HCT116 (cell line): ENCODE results near the gene SRRT. TPM values are rescaled to one million over a fixed set of nuclear protein-coding genes. Genes with fewer than 3 reads are reported as not detected.

Experiments used
- ATAC-seq: fragments of 200-7000 bp; cut with Tn5 transposase; 2 replicates; pipeline ENCODE4 v1.9.1; 2020; ENCODE audit warnings: mild to moderate bottlenecking, moderate library complexity
- BruUV-seq: library from RNA; stranded (reverse); fragments of 400-500 nt; replicated peaks from 2 replicates; lab custom pipeline; 2021; lab: Mats Ljungman, UMichigan
- CTCF ChIA-PET: fragments of 300-600 bp; sonication (Branson Sonifier 250); formaldehyde crosslinking; loops from one replicate; lab custom pipeline; 2021; ENCODE audit warnings: antibody characterized with exemption; lab: Charles Lee
- POLR2A ChIA-PET: fragments of 300-600, 350-600 bp; sonication (Branson Sonifier 250); formaldehyde crosslinking; loops from one replicate; lab custom pipeline; 2021; ENCODE audit warnings: antibody characterized with exemption; lab: Charles Lee
- RAD21 ChIA-PET, 2 experiments: fragments of 300-600 bp; sonication (Branson Sonifier 250); formaldehyde crosslinking; loops; one replicate each; lab custom pipeline; 2023; ENCODE audit warnings: low total read pairs in 2 of 2; ENCODE audit not compliant: uncharacterized antibody in 2 of 2, unreplicated experiment in 2 of 2, low non-redundant PET in 1 of 2; lab: Charles Lee
- DNase-seq: peaks from one replicate; pipeline ENCODE4 v3.0.0-alpha.2; 2010; ENCODE audit warnings: low read depth, low spot score
- H2AFZ ChIP-seq: fragments of 200-600 bp; shearing (Covaris generic), sonication (generic); 2 replicates; pipeline ENCODE4 v1.6.1; 2017; ENCODE audit warnings: low read depth, mixed run types, mixed read lengths, antibody characterized with exemption, low read length; ENCODE audit not compliant: poor library complexity, severe bottlenecking
- H3K27ac ChIP-seq: 2 replicates; pipeline ENCODE4 v1.5.1; 2012; ENCODE audit warnings: low read depth, low read length
- H3K27me3 ChIP-seq: fragments of 200-600 bp; sonication (generic); 2 replicates; pipeline ENCODE4 v1.6.1; 2016; ENCODE audit warnings: mixed run types, low read length, mixed read lengths; ENCODE audit not compliant: insufficient read depth
- H3K36me3 ChIP-seq, 2 experiments: fragments of 200-500 bp in 1 of 2; fragments of 200-600 bp in 1 of 2; sonication (Bioruptor generic) in 1 of 2; sonication (generic) in 1 of 2; 2 replicates each; pipeline versions ENCODE4 v1.5.1 to v1.6.1; 2014 to 2016; ENCODE audit warnings: low read length in 2 of 2, inconsistent platforms in 1 of 2, mixed read lengths in 1 of 2, mixed run types in 1 of 2; ENCODE audit not compliant: insufficient read depth in 2 of 2, control insufficient read depth in 1 of 2
- H3K4me1 ChIP-seq, 2 experiments: fragments of 200-600 bp in 1 of 2; sonication (generic) in 1 of 2; 2 replicates each; pipeline versions ENCODE4 v1.5.1 to v1.6.1; 2012 to 2017; ENCODE audit warnings: low read length in 2 of 2, inconsistent platforms in 1 of 2, mild to moderate bottlenecking in 1 of 2, mixed read lengths in 1 of 2, mixed run types in 1 of 2, moderate library complexity in 1 of 2; ENCODE audit not compliant: insufficient read depth in 2 of 2, control insufficient read depth in 1 of 2
- H3K4me2 ChIP-seq: fragments of 200-600 bp; sonication (generic); 2 replicates; pipeline ENCODE4 v1.6.1; 2017; ENCODE audit warnings: mixed run types, low read length, mixed read lengths
- H3K4me3 ChIP-seq, 2 experiments: fragments of 200-600 bp in 1 of 2; sonication (generic) in 1 of 2; replicated peaks in 1 of 2; 2 replicates each; pipeline ENCODE4 v1.5.1; 2011 to 2016; ENCODE audit warnings: low read length in 2 of 2, control low read depth in 1 of 2, low read depth in 1 of 2, mild to moderate bottlenecking in 1 of 2, mixed read lengths in 1 of 2, mixed run types in 1 of 2
- H3K79me2 ChIP-seq: fragments of 200-600 bp; sonication (generic); 2 replicates; pipeline ENCODE4 v1.6.1; 2017; ENCODE audit warnings: mild to moderate bottlenecking, mixed run types, low read length, moderate library complexity, mixed read lengths; ENCODE audit not compliant: insufficient read depth
- H3K9ac ChIP-seq: fragments of 200-600 bp; sonication (generic); 2 replicates; pipeline ENCODE4 v1.6.1; 2016; ENCODE audit warnings: low read length, mixed read lengths
- H3K9me2 ChIP-seq: fragments of 200-600 bp; sonication (generic), shearing (Covaris generic); 2 replicates; pipeline ENCODE4 v1.6.1; 2017; ENCODE audit warnings: mixed run types, mild to moderate bottlenecking, moderate library complexity; ENCODE audit not compliant: insufficient read depth
- H3K9me3 ChIP-seq, 2 experiments: fragments of 200-500 bp in 1 of 2; fragments of 200-600 bp in 1 of 2; sonication (Bioruptor generic) in 1 of 2; sonication (generic) in 1 of 2; 2 replicates each; pipeline ENCODE4 v1.6.1; 2014 to 2017; ENCODE audit warnings: low read length in 2 of 2, mixed read lengths in 2 of 2, inconsistent platforms in 1 of 2, low read depth in 1 of 2, mild to moderate bottlenecking in 1 of 2, mixed run types in 1 of 2, moderate library complexity in 1 of 2; ENCODE audit not compliant: control insufficient read depth in 1 of 2, insufficient read depth in 1 of 2
- H4K20me1 ChIP-seq: fragments of 200-600 bp; sonication (generic), shearing (Covaris generic); 2 replicates; pipeline ENCODE4 v1.6.1; 2017; ENCODE audit warnings: mixed run types, mild to moderate bottlenecking, moderate library complexity; ENCODE audit not compliant: insufficient read depth
- CEBPB ChIP-seq: IDR thresholded peaks from 2 replicates; pipeline ENCODE4 v1.6.1; 2012; ENCODE audit warnings: low read depth
- EZH2phosphoT487 ChIP-seq: fragments of 200-600 bp; IDR thresholded peaks from 2 replicates; pipeline ENCODE4 v1.6.1; 2018; ENCODE audit warnings: antibody characterized with exemption, borderline replicate concordance
- FOSL1 ChIP-seq: IDR thresholded peaks from 2 replicates; pipeline ENCODE4 v1.6.1; 2012; ENCODE audit warnings: low read depth
- POLR2AphosphoS5 ChIP-seq: IDR thresholded peaks from 2 replicates; pipeline ENCODE4 v1.6.1; 2011; ENCODE audit warnings: mild to moderate bottlenecking, low read depth, low read length, moderate library complexity
- YY1 ChIP-seq: IDR thresholded peaks from 2 replicates; pipeline ENCODE4 v1.6.1; 2011; ENCODE audit warnings: low read length, low read depth, moderate library complexity, mild to moderate bottlenecking; ENCODE audit not compliant: insufficient replicate concordance; ENCODE audit errors: extremely low read depth
- ZFX ChIP-seq: fragments of 450-650 bp; IDR thresholded peaks from 2 replicates; pipeline ENCODE4 v1.6.1; 2017
- intact Hi-C: fragments of 100-400 bp; cut with micrococcal nuclease; formaldehyde crosslinking; loops from 2 replicates; pipeline ENCODE4 v1.10.0; 2022
- total RNA-seq: library from RNA; stranded (reverse); gene quantifications from one replicate; pipeline ENCODE4 v1.2.1, GENCODE V29; 2021; ENCODE audit not compliant: unreplicated experiment
- TF ChIP-seq, protein P1 (sequence below): IDR thresholded peaks from 2 replicates; pipeline ENCODE4 v1.6.1; 2012

Gene SRRT
- total RNA-seq, 1 experiment from 2014 or later, result 252 TPM

DNA sequence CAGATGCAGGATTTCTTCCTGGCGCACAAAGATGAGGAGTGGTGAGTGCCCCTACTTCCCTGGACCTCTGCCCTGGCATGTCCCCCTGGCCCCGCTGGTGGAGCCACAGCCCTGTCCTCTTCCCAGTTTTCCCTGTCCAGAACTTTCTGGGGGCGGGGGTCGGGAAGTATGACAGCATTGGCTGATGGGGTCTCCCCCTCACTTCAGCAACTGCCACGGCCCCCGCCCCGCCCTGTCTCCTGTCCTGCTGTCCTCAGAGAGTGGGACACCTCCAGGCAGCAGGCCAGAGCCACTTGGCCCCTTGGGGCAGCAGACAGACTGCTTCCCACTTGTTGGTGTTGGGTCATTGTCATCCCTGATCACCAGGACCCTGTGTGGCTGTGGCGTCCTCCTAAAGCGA, 7.3 kb downstream of the SRRT start:
- no peak overlapping the region for H3K4me2 ChIP-seq
- RAD21 ChIA-PET, result no interaction called here
- TF ChIP-seq EZH2phosphoT487 (no peak), FOSL1 (no peak)
- TF ChIP-seq, all 23 proteins: peak for 0
- H3K9me3 ChIP-seq, result no peaks in the 10 kb centered on the region
- BruUV-seq, result no TSS peak
- ChIA-PET CTCF (no interaction called here), POLR2A (no interaction called here)
- H3K36me3 ChIP-seq, result peaks cover 60 to 91% of the 10 kb centered on the region in 2 experiments
- H4K20me1 ChIP-seq, result peaks cover 6% of the 10 kb centered on the region; the same call in 1 of the 2 replicates
- no peak overlapping the region for H3K9ac ChIP-seq
- H3K27ac ChIP-seq, result no peak overlapping the region; the same call in 1 of the 2 replicates
- no peak overlapping the region for H3K4me3 ChIP-seq
- no peak overlapping the region for H2AFZ ChIP-seq
- H3K4me1 ChIP-seq, result 0 out of 4 replicates have a peak, but pooled peaks cover 0 to under 1% of the 10 kb centered on the region in 2 experiments
- intact Hi-C loops, result no loop called here
- DNase-seq, result no peak
- ATAC-seq, result no peak
- no peaks in the 10 kb centered on the region for H3K27me3 ChIP-seq
- no peaks in the 10 kb centered on the region for H3K9me2 ChIP-seq
- peaks cover 89% of the 10 kb centered on the region for H3K79me2 ChIP-seq

DNA sequence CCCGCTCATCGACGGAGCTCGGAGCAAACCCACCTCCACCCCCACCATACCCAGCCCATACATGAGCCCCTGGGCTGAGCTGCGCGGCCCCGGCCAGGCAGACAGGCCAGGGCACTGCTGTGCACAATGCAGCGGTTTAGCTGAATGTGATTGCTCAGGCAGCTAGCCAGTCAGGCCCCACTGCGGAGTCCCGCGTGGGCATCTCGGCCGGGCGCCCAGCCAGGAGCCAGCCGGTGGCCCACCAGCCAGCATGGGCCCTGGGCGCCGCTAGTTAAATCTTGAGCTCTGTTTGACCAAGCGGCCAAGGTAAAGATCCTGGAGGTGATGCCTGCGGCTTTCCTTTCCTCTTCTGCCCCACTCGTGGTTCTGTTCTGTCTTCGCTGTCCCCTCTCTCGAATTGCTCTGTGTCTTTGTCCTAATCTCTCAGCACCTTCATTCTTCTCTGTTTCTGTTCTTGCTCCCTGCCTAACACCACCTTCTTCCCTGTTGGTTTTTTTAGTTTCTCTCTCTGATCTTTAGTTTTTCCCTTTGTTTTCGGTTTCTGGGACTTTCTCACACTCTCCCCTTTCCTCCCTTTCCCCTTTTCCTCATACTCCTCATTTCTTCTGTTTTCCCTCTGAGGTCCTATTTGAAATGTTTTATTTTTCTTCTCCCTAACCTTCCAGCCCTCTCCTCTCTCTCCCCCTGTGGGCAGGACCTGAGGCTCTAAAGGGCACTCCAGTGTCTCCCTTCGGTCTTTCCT, 8.1 kb downstream of the SRRT start:
- ChIA-PET POLR2A (no interaction called here), RAD21 (no interaction called here), CTCF (no interaction called here)
- intact Hi-C loops, result no loop called here
- no peaks in the 10 kb centered on the region for H3K9me2 ChIP-seq
- peaks cover 6% of the 10 kb centered on the region; the same call in 1 of the 2 replicates for H4K20me1 ChIP-seq
- TF ChIP-seq, protein P1, sequence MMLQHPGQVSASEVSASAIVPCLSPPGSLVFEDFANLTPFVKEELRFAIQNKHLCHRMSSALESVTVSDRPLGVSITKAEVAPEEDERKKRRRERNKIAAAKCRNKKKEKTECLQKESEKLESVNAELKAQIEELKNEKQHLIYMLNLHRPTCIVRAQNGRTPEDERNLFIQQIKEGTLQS, result no peak
- TF ChIP-seq YY1 (no peak), ZFX (no peak), EZH2phosphoT487 (no peak), POLR2AphosphoS5 (no peak), CEBPB (no peak)
- no peak overlapping the region for H2AFZ ChIP-seq
- no peak overlapping the region for H3K27ac ChIP-seq
- peaks cover 0 to 8% of the 10 kb centered on the region in 2 experiments; a peak in 1 of 4 replicates for H3K4me1 ChIP-seq
- H3K36me3 ChIP-seq, result peaks cover 61 to 92% of the 10 kb centered on the region in 2 experiments
- peaks cover 89% of the 10 kb centered on the region for H3K79me2 ChIP-seq
- H3K9me3 ChIP-seq, result no peaks in the 10 kb centered on the region
- no peak for DNase-seq
- no peak overlapping the region for H3K9ac ChIP-seq
- no TSS peak for BruUV-seq
- no peaks in the 10 kb centered on the region for H3K27me3 ChIP-seq
- no peak overlapping the region for H3K4me3 ChIP-seq
- ATAC-seq, result no peak
- no peak overlapping the region for H3K4me2 ChIP-seq
